H9 (cell line): ENCODE data around the gene CFAP298. TPM values are rescaled to one million over a fixed set of nuclear protein-coding genes. Genes with fewer than 3 reads are reported as not detected.

Source experiments
- DNase-seq: peaks from one replicate; pipeline ENCODE4 v3.0.0-alpha.2; 2017
- H2AFZ ChIP-seq: one replicate; pipeline ENCODE4 v1.6.1; 2013; ENCODE audit warnings: mild to moderate bottlenecking, low read length, control low read depth, moderate library complexity
- H2AK5ac ChIP-seq: 2 replicates; pipeline ENCODE4 v1.6.1; 2013; ENCODE audit warnings: low read length, control low read depth, mixed read lengths; ENCODE audit not compliant: insufficient read length
- H2BK120ac ChIP-seq: one replicate; pipeline ENCODE4 v1.6.1; 2013; ENCODE audit warnings: low read depth, mild to moderate bottlenecking, low read length, control low read depth, inconsistent platforms; ENCODE audit not compliant: poor library complexity, severe bottlenecking
- H2BK12ac ChIP-seq: 2 replicates; pipeline ENCODE4 v1.6.1; 2013; ENCODE audit warnings: low read length, control low read depth, mixed read lengths, low read depth; ENCODE audit not compliant: insufficient read length
- H2BK15ac ChIP-seq: 2 replicates; pipeline ENCODE4 v1.6.1; 2013; ENCODE audit warnings: low read depth, low read length, control low read depth
- H2BK20ac ChIP-seq: one replicate; pipeline ENCODE4 v1.6.1; 2013; ENCODE audit warnings: low read depth, mild to moderate bottlenecking, low read length, control low read depth, inconsistent platforms; ENCODE audit not compliant: poor library complexity, severe bottlenecking
- H2BK5ac ChIP-seq: 2 replicates; pipeline ENCODE4 v1.6.1; 2013; ENCODE audit warnings: low read length, control low read depth, mixed read lengths; ENCODE audit not compliant: insufficient read length
- H3K14ac ChIP-seq: 2 replicates; pipeline ENCODE4 v1.6.1; 2013; ENCODE audit warnings: low read length, control low read depth; ENCODE audit not compliant: insufficient read depth
- H3K18ac ChIP-seq: 2 replicates; pipeline ENCODE4 v1.6.1; 2013; ENCODE audit warnings: low read depth, mild to moderate bottlenecking, mixed read lengths, low read length, control low read depth; ENCODE audit not compliant: insufficient read length
- H3K23ac ChIP-seq: 2 replicates; pipeline ENCODE4 v1.6.1; 2013; ENCODE audit warnings: low read length, control low read depth, mixed read lengths, low read depth; ENCODE audit not compliant: insufficient read length
- H3K23me2 ChIP-seq: 2 replicates; pipeline ENCODE4 v1.6.1; 2013; ENCODE audit warnings: low read depth, mild to moderate bottlenecking, mixed read lengths, low read length, control low read depth; ENCODE audit not compliant: insufficient read length, poor library complexity, severe bottlenecking
- H3K27ac ChIP-seq: 2 replicates; pipeline ENCODE4 v1.5.1; 2013; ENCODE audit warnings: low read length, control low read depth, mixed read lengths, low read depth; ENCODE audit not compliant: insufficient read length
- H3K27me3 ChIP-seq: 2 replicates; pipeline ENCODE4 v1.6.1; 2013; ENCODE audit warnings: low read length, control low read depth, inconsistent platforms; ENCODE audit not compliant: insufficient read depth
- H3K4ac ChIP-seq: 2 replicates; pipeline ENCODE4 v1.6.1; 2013; ENCODE audit warnings: low read depth, mild to moderate bottlenecking, control low read depth, inconsistent platforms, low read length, moderate library complexity
- H3K4me1 ChIP-seq: 2 replicates; pipeline ENCODE4 v1.6.1; 2013; ENCODE audit warnings: low read length, control low read depth, inconsistent platforms; ENCODE audit not compliant: insufficient read depth
- H3K4me2 ChIP-seq: 2 replicates; pipeline ENCODE4 v1.6.1; 2013; ENCODE audit warnings: low read length, control low read depth, mixed read lengths; ENCODE audit not compliant: insufficient read length, insufficient read depth
- H3K56ac ChIP-seq: 2 replicates; pipeline ENCODE4 v1.6.1; 2013; ENCODE audit warnings: low read depth, mild to moderate bottlenecking, mixed read lengths, low read length, control low read depth; ENCODE audit not compliant: insufficient read length
- H3K79me1 ChIP-seq: 2 replicates; pipeline ENCODE4 v1.6.1; 2013; ENCODE audit warnings: low read depth, mild to moderate bottlenecking, moderate library complexity, low read length, control low read depth, inconsistent platforms; ENCODE audit not compliant: insufficient read depth, poor library complexity, severe bottlenecking
- H3K79me2 ChIP-seq: 2 replicates; pipeline ENCODE4 v1.6.1; 2013; ENCODE audit warnings: low read length, control low read depth, inconsistent platforms; ENCODE audit not compliant: insufficient read depth
- H3K9ac ChIP-seq: 2 replicates; pipeline ENCODE4 v1.6.1; 2013; ENCODE audit warnings: low read length, control low read depth, mixed read lengths; ENCODE audit not compliant: insufficient read length; ENCODE audit errors: extremely low read depth
- H3K9me3 ChIP-seq: one replicate; pipeline ENCODE4 v1.6.1; 2013; ENCODE audit warnings: low read depth, low read length, inconsistent platforms; ENCODE audit not compliant: control insufficient read depth
- H3T11ph ChIP-seq: one replicate; pipeline ENCODE4 v1.6.1; 2013; ENCODE audit warnings: mild to moderate bottlenecking, low read length, control low read depth, inconsistent platforms
- H4K20me1 ChIP-seq: one replicate; pipeline ENCODE4 v1.6.1; 2013; ENCODE audit not compliant: control insufficient read depth, insufficient read length, insufficient read depth
- H4K5ac ChIP-seq: 2 replicates; pipeline ENCODE4 v1.6.1; 2013; ENCODE audit warnings: low read depth, mild to moderate bottlenecking, mixed read lengths, low read length, control low read depth; ENCODE audit not compliant: insufficient read length
- H4K8ac ChIP-seq: replicated peaks from 2 replicates; pipeline ENCODE4 v1.6.1; 2013; ENCODE audit warnings: low read length, control low read depth, mixed read lengths, low read depth; ENCODE audit not compliant: insufficient read length
- H4K91ac ChIP-seq: 2 replicates; pipeline ENCODE4 v1.6.1; 2013; ENCODE audit warnings: low read depth, mild to moderate bottlenecking, moderate library complexity, mixed read lengths, low read length, control low read depth; ENCODE audit not compliant: insufficient read length
- H3K27ac Mint-ChIP-seq, 3 experiments: 2 replicates in 2 of 3; 3 replicates in 1 of 3; pipeline ENCODE4 v1.8.0; 2020 to 2021; ENCODE audit warnings: mixed read lengths in 3 of 3, mild to moderate bottlenecking in 1 of 3, moderate library complexity in 1 of 3
- H3K27me3 Mint-ChIP-seq: 2 replicates; pipeline ENCODE4 v1.8.0; 2021; ENCODE audit warnings: low read depth, mild to moderate bottlenecking, moderate library complexity, mixed read lengths
- H3K36me3 Mint-ChIP-seq, 3 experiments: 2 replicates in 2 of 3; 3 replicates in 1 of 3; pipeline ENCODE4 v1.8.0; 2020 to 2021; ENCODE audit warnings: low read depth in 3 of 3, mixed read lengths in 3 of 3; ENCODE audit not compliant: insufficient read depth in 1 of 3
- H3K4me1 Mint-ChIP-seq, 2 experiments: 2 replicates each; pipeline ENCODE4 v1.8.0; 2020; ENCODE audit warnings: mixed read lengths in 2 of 2
- H3K4me3 Mint-ChIP-seq, 2 experiments: 2 replicates in 1 of 2; 3 replicates in 1 of 2; pipeline ENCODE4 v1.8.0; 2020 to 2021; ENCODE audit warnings: mild to moderate bottlenecking in 2 of 2, mixed read lengths in 2 of 2, moderate library complexity in 1 of 2
- H3K9me3 Mint-ChIP-seq, 2 experiments: 2 replicates in 1 of 2; 3 replicates in 1 of 2; pipeline ENCODE4 v1.8.0; 2020; ENCODE audit warnings: mild to moderate bottlenecking in 2 of 2, mixed read lengths in 2 of 2, moderate library complexity in 1 of 2
- CTCF ChIP-seq: fragments of 200-600 bp; sonication (generic); conservative IDR thresholded peaks from 3 replicates; pipeline ENCODE4 v1.8.0; 2021; ENCODE audit warnings: antibody characterized with exemption, mild to moderate bottlenecking
- WGBS: extraction: QIAGEN DNeasy Blood & Tissue Kit; methylation state at CpG from one replicate; pipeline ENCODE4 v1.1.7; 2013; ENCODE audit warnings: missing lambda C conversion rate, low lambda C conversion rate, mixed read lengths; ENCODE audit not compliant: insufficient read length; ENCODE audit errors: extremely low coverage; 5-methylcytosine and 5-hydroxymethylcytosine counted together
- total RNA-seq: library from RNA; stranded (reverse); gene quantifications from 2 replicates; pipeline ENCODE4 v1.2.1, GENCODE V29; 2021

Gene CFAP298
- total RNA-seq, 1 experiment from 2014 or later = 81.8 TPM

DNA sequence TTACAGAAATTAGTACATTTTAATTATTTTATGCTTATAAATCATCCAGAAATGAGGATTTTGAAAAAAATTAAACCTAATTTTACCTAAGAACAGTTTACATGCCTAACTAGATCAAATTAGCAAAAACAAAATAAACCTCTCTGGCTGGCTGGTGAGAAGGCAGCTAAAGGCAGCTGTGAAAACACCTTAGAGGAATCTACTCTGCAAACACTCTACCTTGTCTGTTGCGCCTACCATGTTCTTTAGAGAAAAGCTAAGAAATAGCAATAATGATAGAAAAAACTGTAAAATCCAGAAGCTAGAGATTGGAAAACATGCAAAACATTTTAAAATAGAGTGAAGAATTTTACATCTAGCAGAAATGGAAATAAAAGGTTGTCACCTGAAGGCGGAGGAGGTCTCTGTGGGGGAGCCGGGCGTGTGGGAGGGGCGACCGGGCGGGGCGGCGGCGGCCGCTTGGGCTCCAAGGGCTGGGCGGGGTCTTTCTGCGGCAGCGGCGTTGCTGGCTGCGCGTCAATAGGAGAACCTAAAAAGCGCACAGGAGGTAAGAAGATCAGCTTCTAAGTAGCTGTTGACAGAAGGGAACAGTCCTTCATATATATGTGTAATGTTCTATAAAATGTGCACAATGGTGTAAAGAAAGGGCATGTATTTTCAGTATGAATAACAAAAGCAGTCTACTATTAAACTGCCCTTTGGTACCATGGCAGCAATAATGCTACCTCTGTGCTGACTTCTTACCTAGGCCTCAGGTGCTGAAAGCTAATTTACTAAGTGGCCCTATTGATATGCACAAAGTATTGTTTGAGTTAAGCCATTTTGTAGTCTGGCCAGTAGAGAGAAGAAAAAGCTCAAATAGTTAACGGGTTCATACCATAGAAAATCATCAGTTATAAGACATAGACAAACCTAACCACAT is 33.3 kb upstream of the CFAP298 start:
- no peak overlapping the region for H3T11ph ChIP-seq
- no peak overlapping the region for H4K8ac ChIP-seq
- H3K4me3 Mint-ChIP-seq = peak overlapping the region; percentile 57 to 73
- no peaks in the 10 kb centered on the region for H3K36me3 Mint-ChIP-seq
- H3K14ac ChIP-seq = no peak overlapping the region
- peaks cover 15 to 17% of the 10 kb centered on the region in 2 experiments for H3K4me1 Mint-ChIP-seq
- no peaks in the 10 kb centered on the region for H3K27me3 Mint-ChIP-seq
- H3K4ac ChIP-seq = no peak overlapping the region
- H2BK20ac ChIP-seq = no peak overlapping the region
- no peak overlapping the region for H3K27ac ChIP-seq
- H3K27ac Mint-ChIP-seq = no peak overlapping the region
- H2AFZ ChIP-seq = no peak overlapping the region
- H3K9ac ChIP-seq = no peak overlapping the region
- H3K79me1 ChIP-seq = no peaks in the 10 kb centered on the region
- no peak overlapping the region for H2BK120ac ChIP-seq
- H4K5ac ChIP-seq = no peak overlapping the region
- peak; percentile 67 for DNase-seq
- no peak overlapping the region for H4K91ac ChIP-seq
- no CpG with 5 or more reads among the region's 19 CpGs for WGBS
- no peaks in the 10 kb centered on the region for H3K4me1 ChIP-seq
- H2BK5ac ChIP-seq = no peak overlapping the region
- H3K23ac ChIP-seq = no peak overlapping the region
- H3K9me3 ChIP-seq = no peaks in the 10 kb centered on the region
- H2BK15ac ChIP-seq = no peak overlapping the region
- H4K20me1 ChIP-seq = no peaks in the 10 kb centered on the region
- H3K18ac ChIP-seq = no peak overlapping the region
- no peak overlapping the region for H3K56ac ChIP-seq
- no peaks in the 10 kb centered on the region for H3K79me2 ChIP-seq
- H3K23me2 ChIP-seq = peaks cover 2% of the 10 kb centered on the region
- H3K27me3 ChIP-seq = no peaks in the 10 kb centered on the region
- H3K9me3 Mint-ChIP-seq = no peaks in the 10 kb centered on the region
- no peak overlapping the region for H2AK5ac ChIP-seq
- H3K4me2 ChIP-seq = peak overlapping the region; percentile 11
- no peak for TF ChIP-seq CTCF
- no peak overlapping the region for H2BK12ac ChIP-seq
